ENCODE data around the gene EMP2. TPM values are rescaled to one million over a fixed set of nuclear protein-coding genes. Genes with fewer than 3 reads are reported as not detected.

EMP2 gene
- total RNA-seq, 1 donor from 2014 or later = 6.5 TPM

DNA sequence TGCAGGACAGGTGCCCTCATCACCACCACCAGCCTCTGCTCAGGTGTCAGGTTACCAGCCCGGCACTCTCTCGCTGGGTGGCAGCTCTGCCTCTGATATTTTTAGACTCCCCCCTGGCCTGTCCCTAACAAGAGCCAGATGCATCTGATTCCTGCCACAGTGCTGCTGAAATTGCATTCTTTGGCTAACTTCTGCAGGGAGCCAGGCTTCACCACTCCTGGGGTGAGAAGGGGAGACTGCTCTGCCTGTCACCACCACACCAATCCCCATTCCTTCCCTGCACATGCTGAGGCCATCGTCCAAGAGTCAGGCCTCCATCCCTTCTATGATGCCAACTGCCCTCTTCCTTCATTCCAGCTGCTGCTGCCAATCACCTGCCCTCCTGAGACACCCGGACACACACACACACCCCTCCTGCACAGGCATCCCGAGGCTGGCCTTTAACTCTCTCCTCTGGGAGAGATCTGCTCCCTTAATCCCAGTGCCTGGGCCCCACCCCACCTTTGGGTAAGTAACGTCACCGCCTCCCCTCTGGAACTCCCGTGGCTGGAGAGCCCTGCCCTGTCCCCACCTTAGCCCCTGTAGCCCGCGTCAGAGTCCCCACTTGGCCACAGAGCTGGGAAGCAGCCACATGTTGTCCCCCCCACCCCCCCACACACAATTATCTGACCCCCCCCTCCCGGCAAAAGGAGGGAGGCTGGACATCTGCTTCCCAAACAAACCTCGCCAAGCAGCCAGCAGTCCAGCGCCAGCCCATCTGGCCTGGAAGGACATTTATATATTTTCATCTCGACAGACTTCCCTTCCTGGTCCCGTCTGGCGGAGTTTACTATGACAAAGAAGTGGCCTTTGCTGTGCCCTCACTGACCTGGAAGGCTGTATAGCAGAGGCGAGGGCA, 2.8 kb downstream of the EMP2 start:
- no peak for TF ChIP-seq CTCF (conservative IDR thresholded peaks at IDR 0.05; ENCODE audit: low read depth, low read length)
- no peak for DNase-seq (ENCODE audit: low read depth)
- H3K4me3 ChIP-seq (ENCODE audit: low read depth, low read length) = no peak overlapping the region

- no peak overlapping the region for H3K4me3 ChIP-seq (ENCODE audit: low read depth, low read length)
- no peak for DNase-seq (ENCODE audit: low read depth)
- TF ChIP-seq CTCF (conservative IDR thresholded peaks at IDR 0.05; ENCODE audit: low read depth, low read length) = no peak
Observed at GRCh38 chr16:10576390-10577304, 3.8 kb downstream of the EMP2 start.

DNA sequence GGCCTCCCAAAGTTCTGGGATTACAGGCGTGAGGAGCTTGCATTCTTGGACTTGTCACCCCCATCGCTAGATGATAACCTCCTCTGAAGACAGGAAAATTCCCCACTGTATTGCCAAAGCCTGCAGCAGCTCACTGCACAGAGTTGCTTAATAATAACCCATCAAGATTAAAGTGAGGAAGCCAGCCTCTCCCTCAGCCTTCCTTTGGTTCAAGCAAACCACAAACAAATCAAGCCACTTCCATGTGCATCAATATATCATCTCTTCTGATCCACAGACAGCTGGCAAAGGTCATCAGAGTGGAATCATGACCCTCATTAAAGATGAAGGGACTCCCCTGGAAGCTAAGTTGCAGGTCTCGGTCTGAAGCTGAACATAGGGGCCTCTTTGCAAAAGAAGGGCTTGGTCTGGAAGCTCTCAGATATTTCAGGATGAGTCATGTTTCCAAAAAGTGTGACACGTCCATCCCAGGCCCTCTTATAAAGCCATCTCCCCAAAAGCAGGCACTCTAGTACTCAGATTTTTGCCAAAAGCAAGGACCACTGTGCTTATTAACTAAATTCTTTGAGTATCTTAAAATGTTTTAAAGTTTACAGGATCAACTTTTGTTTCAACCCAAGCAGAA, 4.8 kb downstream of the EMP2 start:
- no peak for DNase-seq (ENCODE audit: low read depth)
- TF ChIP-seq CTCF (conservative IDR thresholded peaks at IDR 0.05; ENCODE audit: low read depth, low read length) = no peak
- H3K4me3 ChIP-seq (ENCODE audit: low read depth, low read length) = no peak overlapping the region

DNA sequence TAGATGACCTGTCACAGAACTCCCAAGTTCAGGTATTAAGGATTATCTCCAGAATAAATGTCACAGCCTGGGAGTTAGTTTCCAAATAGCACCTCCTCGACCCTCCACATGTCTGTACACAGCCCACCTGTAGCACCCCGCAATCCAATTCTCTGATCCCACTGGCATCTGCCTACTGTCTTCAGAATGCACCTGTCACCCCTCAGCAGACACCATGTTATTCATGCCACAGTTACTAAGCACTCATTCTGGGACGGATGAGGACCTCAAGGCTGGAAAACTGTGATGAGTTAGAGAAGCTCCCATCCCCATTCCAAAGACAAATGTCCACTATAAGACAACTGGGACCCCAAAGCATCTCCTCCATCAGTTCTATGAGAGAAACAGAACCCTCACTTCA, 7.8 kb downstream of the EMP2 start:
- no peak overlapping the region for H3K4me3 ChIP-seq (ENCODE audit: low read depth, low read length)
- DNase-seq (ENCODE audit: low read depth) = no peak
- no peak for TF ChIP-seq CTCF (conservative IDR thresholded peaks at IDR 0.05; ENCODE audit: low read depth, low read length)

DNA sequence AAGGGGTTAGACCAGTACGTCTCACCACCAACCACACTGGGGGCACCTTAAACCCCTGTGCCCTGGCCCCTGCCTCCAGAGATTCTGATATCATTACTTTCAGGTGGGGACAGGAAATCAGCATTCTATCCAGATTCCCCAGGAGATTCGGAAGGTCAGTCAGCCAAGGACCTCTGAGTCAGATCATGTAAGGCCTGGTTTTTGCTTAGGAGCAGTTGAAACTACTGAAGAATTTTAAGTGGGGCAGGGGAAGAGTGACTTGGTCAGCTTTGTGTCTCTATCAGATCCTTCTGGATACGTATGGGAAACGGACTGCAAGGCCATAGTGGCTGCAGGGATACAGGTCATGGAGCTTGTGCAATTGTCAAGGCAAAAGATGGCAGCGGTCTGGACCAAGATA, 9.0 kb downstream of the EMP2 start:
- no peak for TF ChIP-seq CTCF (conservative IDR thresholded peaks at IDR 0.05; ENCODE audit: low read depth, low read length)
- DNase-seq (ENCODE audit: low read depth) = no peak
- no peak overlapping the region for H3K4me3 ChIP-seq (ENCODE audit: low read depth, low read length)

- H3K4me3 ChIP-seq (ENCODE audit: low read depth, low read length) = no peak overlapping the region
- no peak for TF ChIP-seq CTCF (conservative IDR thresholded peaks at IDR 0.05; ENCODE audit: low read depth, low read length)
- DNase-seq (ENCODE audit: low read depth) = no peak
Observed at GRCh38 chr16:10569621-10570020, 10.8 kb downstream of the EMP2 start.
